GM21717 (cell line): ENCODE measurements around the gene PRXL2A.

Experiments used
- ATAC-seq: cut with Tn5 transposase; IDR thresholded peaks from one replicate; pipeline ENCODE4 v1.9.1; 2021; ENCODE audit warnings: mild to moderate bottlenecking, moderate library complexity; ENCODE audit not compliant: unreplicated experiment

PRXL2A gene

DNA sequence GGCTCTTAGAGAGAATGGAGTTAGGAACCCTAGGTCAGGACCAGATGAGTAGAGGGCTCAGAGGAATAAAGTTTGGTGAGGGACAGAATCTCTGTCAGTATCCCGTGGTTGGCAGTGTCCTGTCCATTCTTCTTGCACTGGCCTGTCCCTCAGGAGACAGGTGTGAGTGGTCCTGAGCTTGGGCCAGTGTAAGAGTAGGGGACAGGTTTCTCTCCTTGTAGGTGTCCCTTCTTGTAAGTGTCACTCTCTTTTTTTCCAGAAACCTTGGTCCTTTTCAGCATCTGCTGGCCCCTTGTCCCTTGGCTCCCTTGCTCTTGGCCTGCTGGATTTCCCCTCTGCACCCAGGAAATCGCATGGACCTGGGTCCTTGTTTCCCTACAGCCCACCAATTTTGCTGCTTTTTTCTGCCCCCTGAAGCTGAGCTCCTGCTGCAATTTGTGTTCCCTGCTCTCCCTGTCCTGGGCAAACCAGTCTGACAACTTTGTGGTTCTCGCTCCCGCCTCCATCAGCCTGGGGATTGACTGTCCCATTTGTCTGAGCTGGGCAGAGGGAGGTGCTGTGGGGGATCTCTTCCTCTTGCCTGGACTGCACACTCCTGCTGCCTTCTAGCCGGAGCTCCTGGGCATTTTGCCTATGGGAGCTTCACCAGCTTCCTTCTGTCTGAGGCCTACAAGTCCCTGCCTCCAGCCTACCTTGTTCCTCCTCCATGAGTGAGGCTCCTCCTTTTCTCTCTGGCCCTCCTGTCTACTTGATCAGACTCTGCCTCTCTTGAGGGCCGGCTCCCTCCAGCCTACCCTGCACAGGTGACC lies 52.3 kb downstream of the PRXL2A start:
- ATAC-seq = no peak

DNA sequence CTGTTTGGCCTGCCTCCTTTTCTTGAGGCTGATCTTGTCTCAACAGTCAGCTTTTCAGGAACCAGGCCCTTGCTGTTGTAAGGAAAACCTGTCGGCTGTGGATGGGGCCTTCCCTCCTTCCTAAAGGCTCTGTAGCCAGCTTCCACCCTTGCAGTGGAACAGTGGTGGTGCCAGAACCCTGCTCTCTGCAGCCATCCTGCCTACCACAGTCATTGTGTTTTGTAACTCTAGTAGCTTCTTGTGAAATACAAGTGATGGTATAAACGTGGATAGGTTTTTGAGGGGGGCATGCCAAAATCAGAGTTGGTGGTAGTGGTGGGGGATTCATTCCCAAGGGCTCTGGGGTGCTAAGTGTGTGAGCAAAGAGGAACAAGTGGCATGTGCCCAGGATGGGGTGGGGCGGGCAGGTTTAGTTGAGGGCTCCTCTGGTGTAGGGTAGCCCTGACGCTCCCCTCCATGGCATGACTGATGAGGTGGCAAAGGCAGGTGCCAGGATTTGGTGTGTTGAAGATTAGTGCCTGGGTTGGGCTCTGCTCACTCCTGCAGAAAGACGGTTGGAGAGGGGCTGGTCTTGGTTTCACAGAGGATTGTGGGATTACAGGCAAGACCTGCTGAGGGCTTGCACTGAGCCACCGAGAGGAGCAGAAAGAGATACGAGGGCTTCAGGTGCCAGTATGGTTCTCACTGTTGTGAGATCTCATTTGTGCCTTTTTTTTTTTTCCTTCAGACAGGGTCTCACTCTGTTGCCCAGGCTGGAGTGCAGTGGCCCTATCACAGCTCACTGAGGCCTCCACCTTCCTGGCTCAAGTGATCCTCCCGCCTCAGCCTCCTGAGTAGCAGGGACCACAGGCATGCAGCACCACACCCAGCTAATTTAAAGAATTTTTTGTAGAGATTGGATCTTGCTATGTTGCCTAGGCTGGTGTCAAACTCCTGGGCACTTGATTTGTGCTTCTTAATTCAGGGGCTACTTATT lies 53.1 kb downstream of the PRXL2A start:
- no peak for ATAC-seq

DNA sequence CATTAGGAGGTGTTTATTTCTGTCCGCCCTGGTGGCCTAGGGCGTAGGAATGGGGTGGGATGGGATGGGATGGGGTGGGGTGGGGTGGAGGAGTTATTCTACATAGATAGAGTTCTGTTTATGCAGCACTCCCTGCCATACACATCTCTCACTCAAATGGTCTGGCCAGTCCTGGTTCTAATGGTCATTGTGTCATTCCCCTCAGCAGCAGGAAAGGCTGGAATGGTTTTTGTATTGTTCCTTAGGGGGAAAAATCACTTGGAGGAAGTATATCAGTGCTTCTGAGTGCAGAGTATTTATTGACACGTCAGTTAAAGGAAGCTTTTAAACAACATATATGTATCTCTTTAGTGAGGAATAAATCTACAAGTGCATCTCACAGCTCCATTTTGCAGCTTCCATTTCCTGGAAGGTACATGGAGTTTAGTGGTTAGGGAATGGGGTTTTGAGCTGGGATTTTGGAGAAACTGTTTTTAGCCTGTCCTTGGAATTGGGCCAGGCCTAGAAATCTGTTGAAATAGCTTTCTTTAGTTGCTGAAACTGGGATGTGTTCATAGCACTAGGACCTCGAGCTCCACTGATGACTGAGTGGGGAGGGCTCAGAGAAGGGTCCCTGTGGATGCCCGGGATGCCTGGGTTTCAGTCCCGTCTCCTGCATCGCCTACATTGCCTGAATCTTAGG lies 54.1 kb downstream of the PRXL2A start:
- ATAC-seq = no peak

- no peak for ATAC-seq
Observed at GRCh38 chr10:80462981-80463741, 54.8 kb downstream of the PRXL2A start.

DNA sequence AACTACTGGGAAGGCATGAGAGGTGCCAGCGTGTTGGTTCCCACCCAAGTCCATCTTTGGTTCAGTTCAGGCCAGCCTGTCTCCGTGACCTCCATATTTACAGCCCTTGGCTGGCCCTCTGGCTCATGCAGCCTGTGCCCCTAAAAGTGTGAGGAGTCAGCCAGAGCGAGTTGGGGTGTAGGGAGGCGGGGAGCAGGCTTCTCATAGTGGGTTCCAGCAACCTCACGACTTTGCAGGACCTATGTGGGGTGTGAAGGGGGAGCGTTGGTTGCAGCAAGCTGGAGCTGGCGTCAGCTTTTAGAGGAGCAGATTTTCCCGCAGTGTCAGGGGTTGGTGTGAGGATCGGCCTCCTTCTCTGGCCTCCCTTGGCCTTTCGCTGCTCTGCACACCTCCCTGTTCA lies 55.5 kb downstream of the PRXL2A start:
- ATAC-seq = no peak

DNA sequence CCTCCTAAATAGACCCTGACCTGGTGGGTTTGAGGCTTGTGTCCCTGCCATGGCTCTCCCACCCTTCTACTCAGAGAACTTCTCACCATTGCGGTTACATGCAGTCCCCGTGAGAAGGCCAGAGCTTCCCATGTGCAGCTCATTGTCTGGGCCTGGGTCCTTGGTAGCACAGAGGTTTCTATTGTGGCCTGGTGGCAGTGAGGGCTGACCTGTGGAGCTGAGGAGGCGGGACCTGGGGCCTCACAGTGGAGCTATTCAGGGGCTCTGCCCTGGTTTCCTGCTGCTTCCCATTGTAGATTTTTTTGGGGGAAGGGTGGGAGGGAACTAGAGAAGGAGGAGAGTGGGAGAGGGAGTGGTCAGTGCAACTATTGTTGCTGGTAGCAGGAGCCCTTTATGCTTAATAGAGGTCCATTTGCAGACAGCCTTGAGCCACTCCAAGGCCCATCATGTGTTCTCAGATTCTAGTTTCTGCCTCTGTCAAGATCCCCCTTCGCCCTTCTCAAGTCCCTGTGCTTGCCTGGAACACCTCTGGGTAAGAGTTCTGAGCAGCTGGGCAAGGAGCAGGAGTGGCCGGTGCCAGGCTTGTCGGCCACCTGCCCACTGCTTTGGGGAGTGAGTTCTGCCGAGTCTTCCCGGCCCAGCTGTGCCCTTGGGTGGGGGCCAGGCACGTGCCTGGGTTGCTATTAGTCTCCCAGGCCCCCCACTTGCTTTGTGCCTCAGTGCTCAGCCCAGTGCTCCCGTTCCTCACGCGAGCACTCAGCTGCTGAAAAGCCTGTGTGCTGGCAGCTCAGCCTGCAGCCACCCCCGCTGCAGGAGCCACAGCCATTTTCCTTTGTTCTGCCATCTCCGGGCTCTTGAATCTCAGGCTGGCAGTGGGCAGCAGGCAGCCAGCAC lies 56.5 kb downstream of the PRXL2A start:
- ATAC-seq = no peak

DNA sequence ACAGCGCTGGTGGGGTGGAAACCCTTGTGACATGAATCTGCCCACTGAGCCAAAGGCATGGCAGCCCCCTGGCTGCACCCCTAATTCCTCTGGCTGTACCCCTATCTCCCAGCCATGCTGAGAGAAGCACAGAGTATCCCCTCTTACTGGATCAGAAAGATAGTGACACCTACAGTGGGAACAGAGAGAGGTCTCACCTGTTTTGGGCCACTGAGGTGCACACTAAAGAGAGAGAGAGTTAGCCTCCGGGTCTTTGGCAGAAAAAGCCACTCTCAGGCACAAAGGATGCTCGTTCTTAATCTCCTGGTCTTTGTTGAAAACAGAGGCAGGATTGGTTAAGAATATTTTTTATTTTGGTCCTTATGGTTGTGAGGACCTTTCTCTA lies 57.1 kb downstream of the PRXL2A start:
- ATAC-seq = no peak

- peak; percentile 34 for ATAC-seq
Observed at GRCh38 chr10:80465839-80466590, 57.7 kb downstream of the PRXL2A start.

DNA sequence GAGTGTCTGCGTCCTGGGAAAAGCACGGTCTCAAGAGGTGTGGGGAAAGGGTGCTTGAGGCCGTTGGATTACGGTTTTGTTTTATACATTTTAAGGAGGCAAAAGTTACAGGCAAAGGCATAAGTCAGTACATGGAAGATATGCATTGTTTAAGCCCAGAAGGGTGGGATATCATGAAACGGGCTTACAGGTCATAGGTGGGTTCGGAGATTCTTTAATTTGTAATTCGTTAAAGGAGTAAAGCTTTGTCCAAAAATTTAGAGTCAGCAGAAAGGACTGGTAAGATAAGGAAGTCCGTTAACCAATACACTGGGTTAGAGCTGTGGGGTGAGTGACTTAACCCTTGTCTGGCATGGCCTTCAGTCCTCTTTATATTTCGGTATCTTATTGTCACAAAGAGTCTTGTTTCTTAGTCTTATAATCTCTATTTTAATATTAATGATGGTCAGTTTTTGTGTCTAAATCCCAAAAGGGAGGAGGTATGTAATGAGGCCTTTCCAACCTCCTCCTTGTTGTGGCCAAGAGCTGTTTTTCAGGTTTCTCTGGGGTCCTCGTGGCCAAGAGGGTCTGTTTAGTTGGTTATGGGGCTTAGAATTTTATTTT lies 58.5 kb downstream of the PRXL2A start:
- ATAC-seq = no peak

DNA sequence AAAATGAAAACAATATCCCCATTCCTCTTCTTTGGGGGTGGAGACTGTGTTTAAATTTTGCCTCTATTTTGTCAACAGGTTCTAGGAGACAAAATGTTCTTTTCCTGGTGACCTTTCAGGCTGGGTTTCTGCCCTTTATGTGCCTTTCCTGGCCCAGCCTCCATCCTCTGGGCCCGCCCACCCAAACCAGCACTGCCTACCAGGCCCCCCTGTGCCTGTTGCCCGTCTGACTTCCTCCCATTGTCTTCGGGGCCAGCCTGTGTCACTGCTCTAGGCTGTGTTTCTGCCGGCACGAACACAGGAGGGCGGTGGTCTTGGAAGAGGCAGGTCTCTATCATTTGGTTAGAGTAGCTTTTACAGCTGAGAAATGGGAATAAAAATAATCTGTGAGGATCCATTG lies 59.7 kb downstream of the PRXL2A start:
- ATAC-seq = no peak

- ATAC-seq = no peak
Observed at GRCh38 chr10:80468806-80469421, 60.6 kb downstream of the PRXL2A start.

DNA sequence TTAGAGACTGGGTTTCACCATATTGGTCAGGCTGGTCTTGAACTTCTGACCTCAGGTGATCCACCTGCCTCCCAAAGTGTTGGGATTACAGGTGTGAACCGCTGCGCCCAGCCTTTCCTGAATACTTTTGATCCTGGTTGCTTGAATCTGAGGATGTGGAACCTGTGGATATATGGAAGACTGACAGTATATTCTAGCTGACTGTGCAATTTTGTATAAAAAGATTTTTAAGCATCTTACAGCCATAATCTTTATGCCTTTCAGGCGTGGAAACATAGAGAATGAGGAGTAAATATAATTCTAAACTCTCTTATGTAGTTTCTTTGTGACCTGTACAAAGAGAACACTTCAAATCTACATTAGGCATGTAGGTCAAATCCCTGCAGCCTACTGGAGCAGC lies 61.9 kb downstream of the PRXL2A start:
- ATAC-seq = no peak

DNA sequence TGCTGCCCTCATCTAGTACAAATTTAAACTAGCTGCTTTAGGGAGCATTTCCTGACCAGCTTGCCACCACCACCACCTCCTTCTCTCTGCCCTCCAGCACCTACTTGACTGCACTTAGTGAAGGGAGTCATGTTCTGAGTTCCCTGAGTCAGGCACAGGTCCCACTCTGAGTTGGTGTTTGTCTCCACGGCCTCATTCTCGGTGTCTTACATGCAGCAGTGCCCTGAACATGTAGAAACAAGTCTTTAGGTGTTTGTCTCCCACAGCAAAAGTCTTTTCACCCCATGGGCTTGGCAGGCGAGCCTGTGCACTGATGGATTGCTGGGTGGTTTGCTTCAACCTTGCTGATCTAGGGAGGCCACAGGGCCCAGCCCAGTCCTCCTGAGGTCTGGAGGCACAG lies 62.6 kb downstream of the PRXL2A start:
- no peak for ATAC-seq

DNA sequence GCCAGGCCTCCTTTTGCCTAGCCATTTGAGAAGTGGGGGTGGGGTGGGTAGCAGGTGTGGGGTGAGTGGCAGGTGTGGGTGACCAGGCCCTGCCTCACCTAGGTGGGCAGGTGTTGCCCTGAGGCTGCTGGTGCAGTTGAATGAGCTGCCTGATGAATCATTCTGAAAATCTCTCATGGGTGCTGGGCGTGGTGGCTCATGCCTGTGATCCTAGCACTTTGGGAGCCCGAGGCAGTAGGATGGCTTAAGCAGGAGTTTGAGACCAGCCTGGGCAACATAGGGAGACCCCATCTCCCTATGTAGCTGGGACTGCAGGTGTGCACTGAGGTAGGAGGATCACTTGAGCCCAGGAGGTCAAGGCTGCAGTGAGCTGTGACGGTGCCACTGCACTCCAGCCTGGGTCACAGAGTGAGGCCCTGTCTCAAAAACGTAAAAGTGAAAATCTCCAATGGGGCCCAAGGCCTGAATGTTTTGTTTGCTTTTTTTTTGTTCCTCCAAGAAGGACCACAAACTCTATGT lies 63.4 kb downstream of the PRXL2A start:
- ATAC-seq = peak; percentile 52

DNA sequence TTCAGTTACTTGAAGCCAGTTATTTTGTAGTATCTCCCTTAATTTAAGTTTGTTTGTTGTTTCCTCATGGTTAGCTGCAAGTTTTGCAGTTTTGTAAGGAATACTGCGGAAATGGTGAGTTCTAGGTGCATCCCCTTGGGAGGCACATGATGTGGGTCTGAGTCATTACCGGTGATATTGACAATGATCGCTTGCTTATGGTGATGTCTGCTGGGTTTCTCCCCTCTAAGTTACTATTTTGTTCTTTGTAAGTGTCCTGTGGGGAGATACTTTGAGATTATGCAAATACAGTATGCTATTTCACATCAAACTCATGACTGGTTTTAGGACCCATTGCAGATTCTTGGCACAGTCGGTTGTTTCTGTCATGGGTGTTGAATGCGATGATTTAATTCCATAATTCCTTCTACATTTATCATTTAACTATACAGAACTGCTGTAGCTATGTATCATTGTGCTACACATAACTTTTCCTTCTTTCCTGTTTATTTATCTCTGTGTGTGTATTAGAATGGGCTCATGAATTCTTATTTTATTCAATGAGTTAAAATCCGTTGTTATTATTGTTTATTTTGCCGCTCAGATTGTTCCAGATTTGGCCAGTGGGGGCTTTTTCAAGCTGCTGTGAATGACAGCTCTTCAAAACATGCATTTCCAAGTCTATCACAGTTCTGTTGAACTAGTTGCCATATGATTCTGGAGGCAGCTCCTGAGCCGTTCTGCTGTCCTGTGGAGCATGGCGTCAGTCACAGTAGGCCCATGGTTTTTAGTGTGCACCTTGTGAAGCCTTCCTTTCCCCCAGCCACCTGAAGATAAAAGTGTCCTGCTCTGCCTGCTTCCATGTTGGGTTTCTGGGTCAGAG lies 64.1 kb downstream of the PRXL2A start:
- peak; percentile 87 for ATAC-seq

GRCh38 chr10:80473096-80473657 lies 64.8 kb downstream of the PRXL2A start:
- no peak for ATAC-seq
